Hematopoietic multipotent progenitor cell treated with erythropoietin and hydrocortisone succinate and interleukin-3 and kit ligand, for 17 days (in vitro differentiated cells): ENCODE measurements around the gene FSTL4.

Experiments used
- DNase-seq: peaks from one replicate; pipeline ENCODE4 v3.0.0-alpha.2; 2015; ENCODE audit warnings: low spot score

FSTL4 gene

DNA sequence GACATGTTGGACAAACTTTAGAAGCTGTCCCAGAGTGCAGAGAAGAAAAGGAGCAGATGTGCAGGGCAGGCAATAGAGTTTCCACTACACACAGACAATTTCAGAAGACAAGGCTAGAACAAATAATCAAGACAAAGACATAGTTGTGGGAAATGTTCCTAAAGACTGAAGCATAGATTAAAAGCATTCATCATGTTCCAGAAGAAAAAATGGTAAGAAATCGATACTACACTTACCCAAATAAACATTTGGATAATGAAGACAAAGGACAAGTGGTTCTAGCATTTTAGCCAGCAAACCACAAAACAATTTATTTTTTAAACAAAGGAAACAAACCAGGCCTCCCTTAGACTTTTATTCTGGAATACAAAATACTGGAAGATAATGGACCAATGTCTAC lies 97.9 kb downstream of the FSTL4 start:
- DNase-seq: no peak

DNA sequence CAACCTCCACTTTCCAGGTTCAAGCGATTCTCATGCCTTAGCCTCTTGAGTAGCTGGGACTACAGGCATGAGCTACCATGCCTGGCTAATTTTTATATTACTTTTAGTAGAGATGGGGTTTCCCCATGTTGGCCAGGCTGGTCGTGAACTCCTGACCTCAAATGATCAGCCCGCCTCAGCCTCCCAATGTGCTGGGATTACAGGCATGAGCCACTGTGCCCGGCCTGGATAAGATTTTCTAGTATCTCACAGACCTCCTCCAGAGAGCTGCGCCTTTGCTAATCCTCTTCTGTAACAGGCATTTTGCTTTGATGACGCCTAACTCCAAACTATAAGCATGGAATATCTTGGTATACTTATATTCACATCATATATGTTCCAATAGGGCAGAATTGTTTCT lies 99.4 kb downstream of the FSTL4 start:
- no peak for DNase-seq

DNA sequence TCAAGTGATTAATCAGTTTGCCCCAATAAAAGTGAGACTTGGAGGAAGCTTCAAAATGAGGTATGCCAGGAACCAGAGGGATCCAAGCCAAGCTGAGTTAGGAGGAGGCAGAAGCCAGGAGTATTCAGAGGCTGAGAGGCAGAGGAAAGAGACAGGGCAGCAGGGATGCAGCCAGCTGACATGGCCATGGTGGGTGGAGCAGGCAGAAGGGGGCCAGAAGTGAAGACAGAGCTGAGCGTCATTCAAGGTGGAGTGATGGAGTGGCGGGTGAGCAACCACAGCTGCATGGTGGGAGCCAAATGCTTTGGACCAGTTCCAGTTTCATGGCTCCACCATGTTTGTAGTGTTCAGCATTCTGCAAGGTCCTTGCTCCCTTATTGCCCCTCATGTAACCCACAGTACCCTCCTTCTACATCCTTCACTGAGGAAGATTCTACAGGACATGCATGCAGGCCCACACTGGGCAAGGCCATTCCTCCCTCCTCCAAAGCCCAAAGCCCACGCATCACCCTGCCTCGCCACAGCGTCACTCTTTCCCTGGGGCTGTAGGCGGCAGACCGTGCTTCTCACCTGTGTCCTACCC lies 100.6 kb downstream of the FSTL4 start:
- no peak for DNase-seq

DNA sequence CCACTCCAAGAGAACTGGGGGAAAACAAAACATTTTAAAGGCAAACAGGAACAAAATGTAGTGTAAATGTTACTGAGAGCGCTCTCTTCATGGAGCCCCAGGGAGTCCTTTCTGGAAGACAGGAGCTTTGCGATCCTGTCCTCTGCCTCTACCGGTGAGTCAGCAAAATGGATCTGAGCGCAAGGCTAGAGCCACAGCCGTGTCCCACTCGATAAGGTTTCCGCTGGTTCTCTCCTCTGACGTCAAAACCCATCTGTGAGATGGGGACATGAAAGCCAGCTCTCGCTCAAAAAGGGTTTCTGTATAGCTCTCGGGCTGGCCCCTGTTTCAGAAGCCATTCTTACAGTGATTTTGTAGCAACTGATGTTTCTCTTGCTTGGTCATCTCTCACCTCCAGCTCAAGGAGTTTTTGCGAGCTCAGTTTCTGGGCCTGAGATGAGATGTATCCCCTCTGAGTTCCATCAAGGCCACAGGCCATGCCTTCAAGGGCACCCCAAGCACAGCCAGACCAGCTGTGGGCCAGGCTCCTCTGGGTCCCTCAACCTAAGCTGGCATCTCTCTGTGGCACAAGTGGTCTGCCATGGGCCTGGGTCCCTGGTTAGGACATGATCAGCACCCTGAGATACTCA lies 101.6 kb downstream of the FSTL4 start:
- DNase-seq: no peak

DNA sequence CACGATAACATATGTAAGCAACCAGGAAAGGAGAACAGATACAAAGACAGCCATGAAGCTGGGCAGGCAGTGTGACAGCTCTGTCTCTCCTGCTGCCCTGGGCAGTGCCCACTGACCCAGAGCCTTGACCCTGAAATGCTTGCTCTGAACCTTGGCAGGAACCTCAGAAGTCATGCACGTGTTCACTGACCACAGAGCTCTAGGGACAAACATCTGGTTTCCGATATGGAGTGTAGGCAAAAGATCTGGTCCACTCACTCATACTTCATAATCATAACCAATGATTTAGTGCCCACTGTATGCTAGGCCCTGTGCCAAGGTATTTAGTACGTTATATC lies 102.6 kb downstream of the FSTL4 start:
- DNase-seq: no peak

DNA sequence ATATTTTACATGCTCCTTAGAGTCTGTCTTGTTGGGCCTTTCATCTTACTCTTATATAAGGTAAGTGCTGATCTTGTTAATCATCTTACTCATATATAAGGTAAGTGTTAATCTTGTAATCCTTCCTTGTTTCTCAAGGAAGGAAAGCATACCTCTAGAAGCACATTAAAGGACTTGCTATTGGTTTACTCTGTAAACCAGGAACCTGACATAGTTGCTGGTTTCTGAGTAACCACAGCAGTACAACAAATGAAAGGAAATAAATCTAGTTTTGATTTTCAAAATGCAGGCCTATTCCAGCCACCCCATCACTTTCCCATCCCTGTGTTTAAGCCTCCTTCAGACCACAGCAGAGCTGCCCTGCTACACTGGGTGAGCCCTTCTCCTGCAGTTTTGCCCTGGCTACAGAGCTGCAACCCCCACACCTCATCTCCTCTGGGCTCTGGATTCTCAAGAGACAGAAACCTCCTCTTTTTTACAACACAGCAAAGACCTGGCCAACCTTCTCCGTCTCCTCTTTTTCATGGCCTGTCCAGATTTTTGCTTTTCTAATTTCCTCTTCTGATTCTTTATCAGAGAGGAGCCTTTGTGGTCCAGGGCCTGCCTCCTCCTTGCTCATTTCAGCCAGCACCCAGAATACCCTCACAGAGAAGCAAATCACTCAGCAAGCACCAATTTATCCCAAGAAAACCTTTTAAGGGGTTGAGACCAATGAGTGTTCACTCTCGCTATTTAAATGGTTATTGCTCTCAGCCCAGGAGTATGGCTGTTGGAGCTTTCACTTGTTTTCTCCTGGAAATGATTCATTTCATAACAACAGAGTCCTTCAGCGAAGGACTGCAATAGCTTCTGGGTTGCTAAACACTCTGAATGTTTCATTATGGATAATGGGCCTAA lies 103.2 kb downstream of the FSTL4 start:
- no peak for DNase-seq

DNA sequence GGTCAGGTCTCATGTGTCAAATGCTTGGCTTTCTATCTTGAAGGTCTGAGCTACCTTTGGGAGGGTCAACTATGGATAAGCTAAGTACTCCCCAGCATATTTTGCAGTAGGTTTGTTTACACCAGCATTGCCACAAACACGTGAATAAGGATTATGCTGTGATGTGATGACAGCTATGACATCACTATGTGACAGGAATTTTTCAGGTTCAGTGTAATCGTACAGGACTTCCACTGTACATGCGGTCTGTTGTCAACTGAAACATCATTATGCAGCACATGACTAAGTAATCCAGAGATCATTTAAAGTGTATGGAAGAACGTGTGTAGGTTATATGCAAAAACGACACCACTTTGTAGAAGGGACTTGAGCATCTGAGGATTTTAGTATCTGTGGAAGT lies 104.0 kb downstream of the FSTL4 start:
- no peak for DNase-seq

DNA sequence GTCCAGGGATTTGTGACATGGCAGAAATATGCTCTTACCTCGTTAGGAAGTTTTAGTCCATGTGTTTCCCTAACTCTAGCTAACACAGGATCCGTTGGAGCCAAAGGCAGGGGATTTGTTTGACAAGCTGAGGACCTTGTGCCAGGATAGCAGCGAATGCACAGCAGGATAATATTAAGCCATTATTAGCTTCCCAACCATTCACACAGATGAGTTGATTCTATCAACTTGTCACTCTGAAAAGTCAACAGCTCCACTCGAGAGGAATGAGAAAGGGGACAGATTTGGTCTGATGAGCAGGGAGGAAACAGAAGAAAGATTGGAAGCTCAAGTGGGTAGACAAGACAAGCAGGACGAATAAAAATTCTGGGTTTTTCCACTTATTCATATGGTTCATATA lies 106.2 kb downstream of the FSTL4 start:
- no peak for DNase-seq

DNA sequence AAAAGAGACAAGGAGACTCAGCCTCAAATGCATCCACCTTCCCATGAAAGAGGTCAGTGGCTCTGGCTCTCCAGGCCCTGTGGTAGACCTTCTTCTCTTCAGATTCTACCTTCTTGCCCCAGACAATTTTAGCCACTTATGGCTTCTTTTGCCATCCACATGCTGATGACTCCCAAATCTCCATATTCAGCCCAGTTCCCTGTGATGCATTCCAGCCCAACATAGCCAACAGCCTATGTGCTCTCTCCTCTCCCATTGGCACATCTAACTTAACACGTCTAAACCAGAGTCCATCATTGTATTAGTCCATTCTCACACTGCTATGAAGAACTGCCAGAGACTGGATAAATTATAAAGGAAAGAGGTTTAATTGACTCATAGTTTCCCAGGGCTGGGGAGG lies 108.8 kb downstream of the FSTL4 start:
- DNase-seq: no peak

DNA sequence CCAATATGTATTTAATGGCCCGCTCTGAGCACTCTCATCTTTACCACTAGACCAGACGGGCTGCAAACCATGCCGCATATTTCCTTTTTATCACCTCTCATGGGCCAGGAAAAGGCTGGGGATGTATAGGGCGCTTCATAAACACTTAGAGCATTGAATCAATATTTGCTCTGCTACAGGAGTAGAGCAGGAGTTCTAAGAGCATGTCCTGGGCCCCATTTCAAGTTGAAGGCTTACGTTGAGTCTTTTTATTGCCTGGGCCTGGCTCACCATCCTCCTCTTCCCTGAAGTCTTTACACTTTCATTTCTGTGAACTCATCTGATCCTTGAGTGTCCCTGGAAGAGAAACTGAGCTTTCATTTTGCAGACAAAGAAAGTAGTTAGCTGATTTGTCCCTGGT lies 112.4 kb downstream of the FSTL4 start:
- DNase-seq: no peak

DNA sequence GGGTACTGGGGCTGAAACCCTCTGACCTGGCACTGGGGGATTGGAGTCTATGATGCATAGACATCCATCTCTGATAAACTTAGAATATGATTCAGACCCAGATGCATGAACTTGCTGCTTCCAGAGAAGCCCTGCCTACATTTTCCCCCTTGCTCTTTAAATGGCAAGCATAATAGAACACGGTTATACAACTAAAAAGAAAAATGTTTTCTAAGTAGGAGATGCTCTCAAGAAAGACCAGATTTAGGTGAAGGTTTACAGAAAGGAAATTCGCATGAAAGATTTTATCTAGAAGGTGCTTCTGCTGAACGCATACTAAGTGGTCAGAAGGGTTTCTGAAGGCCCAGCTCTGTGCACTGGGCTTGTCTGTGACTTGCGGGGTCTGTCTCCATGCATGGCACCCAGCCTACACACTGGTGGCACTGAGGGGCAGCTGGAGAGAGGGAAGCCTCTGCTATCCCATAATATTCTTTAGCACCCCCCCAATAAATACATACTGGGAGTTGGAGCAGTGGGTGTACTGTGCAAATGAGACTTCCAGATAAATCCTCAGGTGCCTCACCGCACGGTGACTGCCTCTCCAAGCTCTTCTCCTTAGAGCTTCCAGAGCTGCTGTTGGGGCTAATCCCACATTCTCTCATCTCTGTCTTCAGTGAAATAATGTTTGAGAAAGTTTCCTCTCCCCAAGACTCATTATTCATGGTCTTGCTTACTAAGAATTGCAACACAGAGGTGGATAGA lies 114.6 kb downstream of the FSTL4 start:
- DNase-seq: no peak

DNA sequence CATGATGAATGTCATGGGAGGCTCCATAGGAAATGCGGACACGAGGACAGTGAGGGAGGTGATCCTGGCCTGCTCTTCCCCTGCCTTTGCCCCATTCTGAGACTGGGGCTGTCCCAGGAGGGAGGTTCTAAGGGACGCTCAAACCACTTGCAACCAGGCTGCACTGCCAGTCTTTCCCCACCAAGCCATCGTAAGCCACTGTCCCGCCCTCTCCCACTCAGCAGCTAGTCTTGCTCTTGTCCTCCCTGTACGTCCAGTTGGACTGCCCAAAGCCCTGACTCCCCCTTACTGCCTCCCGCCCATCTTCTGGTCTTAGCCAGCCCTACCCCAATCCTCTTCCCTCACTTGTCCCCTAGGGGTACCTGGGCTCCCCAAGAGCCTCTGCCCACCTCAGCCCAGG lies 115.7 kb downstream of the FSTL4 start:
- DNase-seq: no peak

DNA sequence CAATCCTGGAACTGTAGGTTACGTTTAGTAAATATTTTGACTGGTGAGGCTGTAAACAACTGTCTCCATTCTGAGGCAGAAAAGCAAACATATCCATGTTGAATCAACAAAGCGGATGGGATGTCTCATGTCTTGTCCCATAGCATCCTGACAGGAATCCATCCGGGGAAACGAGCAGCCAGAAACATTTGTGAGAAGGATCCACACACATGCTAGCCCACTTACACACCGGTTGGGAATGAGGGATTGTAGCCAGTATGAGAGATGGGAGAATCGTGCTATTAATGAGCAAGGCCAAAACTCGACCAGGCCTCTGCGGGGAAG lies 117.5 kb downstream of the FSTL4 start:
- DNase-seq: no peak

DNA sequence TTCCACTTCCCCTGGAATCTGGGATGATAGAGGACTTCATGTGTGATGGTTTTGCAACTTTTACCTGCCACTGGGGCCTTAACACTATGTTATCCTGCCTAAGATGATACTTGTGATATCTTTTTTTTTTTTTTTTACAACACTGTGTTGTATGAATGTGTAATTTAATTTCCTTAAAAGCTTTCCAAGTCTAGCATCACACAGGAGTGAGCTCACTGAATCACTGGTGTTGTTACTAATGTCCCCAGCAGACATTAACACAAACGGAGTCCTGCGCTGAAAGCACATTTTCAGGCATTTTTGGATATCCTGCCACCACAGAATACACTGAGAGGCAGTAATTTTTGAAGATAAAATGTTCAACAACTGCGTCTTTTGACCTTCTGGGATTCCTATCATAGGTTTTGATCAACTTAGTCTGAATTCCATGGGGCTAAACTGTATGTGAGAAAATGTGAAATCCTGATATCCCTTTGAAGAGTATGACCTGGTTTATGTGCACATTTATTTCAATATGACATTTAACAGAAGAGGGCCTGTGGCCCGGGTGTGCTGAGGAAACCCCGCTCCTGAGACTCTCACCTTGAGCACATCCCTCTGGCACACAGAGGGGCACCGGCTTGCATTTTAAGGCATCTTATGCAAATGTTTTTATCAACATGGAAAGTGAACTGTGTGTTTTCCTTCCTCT lies 118.0 kb downstream of the FSTL4 start:
- no peak for DNase-seq

DNA sequence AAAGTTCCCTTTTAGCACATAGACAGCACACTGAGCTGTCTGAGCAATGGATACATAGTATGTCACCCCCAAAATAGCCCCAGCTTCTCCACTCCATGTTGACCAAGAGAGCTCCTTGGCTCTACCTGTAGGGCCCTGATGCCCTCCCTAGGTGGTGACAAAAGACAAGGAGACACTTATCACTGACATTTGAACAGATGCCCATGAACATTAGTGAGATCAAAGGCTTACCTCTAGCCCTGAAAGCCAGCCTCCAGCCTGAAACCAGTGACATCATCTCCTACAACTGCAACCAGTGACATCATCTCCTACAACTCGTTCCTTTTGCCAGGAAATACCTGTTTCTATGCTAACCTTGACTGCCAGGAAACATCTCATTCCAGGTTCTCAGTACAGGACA lies 122.7 kb downstream of the FSTL4 start:
- DNase-seq: no peak

DNA sequence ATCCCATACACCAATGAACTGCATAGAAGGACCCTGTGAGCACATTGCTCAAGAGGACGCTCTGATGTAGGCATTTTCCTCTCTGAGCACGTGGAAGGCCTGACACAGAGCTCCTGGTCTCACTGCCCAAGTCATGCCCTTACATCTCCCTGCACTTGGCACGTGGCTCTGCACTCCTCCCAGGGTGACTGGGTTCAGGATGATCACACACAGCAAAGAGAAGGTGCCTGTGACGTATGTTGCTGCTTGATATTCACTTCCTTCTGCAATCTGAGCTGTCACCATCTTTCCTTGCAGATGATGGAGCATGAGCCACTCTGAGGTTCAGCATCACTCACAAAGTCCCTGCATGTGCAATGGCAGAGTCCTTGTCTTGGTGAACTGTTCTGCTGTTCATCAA lies 125.2 kb downstream of the FSTL4 start:
- no peak for DNase-seq

DNA sequence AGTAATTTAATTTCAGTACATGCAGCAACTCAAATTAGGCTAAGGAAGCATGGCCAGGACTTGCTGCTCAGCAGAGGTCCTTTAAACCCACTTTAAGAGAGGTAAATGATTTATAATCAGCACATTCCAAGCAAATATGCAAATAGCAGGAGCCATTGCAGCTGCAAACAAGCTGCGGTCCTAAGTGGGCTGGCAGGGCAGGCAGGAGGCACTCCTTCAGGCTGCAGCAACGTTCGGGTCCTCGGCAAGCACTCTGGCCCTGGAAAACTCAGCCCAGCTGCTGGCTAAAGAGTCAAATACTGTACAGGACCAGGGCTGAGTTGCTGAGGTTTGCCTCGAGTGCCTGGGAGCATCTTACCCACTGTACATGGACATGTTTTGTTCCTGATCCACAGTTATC lies 126.9 kb downstream of the FSTL4 start:
- DNase-seq: no peak

DNA sequence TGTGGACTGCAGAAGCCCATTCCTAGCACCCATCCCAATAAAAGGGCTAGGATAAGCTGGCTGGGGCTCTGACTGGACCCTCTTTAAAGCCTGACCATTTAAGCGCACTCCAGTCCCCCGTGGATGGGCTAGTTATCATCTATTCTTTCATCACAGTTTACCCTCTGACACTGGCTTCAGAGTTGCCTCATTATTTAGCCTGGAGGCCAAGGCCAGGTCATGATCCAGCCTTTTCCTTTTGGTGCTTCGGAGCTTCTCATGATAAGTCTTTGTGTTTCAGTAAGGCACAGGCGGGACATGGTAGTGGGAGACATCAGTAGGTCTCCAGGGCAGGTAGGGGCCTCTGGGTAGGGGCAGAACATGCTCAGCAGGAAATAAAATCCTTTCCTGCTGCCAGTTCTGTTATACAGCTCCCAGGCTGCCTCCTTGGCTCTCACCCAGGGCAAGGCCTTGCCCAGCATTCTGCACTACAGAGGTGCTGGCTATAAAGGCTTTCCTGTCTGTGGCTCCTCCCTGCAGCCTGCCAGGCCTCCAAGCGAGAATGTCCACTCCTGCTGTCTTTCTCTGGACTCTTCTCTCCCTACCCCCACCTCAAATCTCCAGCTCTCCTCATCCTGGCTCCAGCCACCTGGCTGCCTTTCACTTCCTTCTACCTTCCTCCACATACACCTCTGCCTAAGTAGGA lies 128.8 kb downstream of the FSTL4 start:
- no peak for DNase-seq

DNA sequence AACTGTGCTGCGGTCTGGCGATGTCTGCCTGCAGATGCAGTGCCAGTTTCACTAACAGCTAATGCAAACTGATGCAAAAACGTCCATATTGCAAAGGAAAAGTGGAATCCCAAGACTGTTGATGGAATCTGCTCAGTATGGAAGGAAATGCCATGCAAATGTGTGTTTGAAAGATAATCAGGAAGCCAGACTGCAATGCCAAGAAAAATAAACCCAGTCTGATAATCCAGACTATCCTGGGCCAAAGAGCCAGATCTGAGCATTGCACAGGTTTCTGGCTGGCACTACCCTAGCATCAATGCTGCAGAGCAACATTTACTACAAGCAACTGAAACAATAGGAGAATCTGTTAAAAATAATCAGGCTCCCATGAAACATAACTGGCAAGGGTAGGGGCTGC lies 130.3 kb downstream of the FSTL4 start:
- DNase-seq: no peak

DNA sequence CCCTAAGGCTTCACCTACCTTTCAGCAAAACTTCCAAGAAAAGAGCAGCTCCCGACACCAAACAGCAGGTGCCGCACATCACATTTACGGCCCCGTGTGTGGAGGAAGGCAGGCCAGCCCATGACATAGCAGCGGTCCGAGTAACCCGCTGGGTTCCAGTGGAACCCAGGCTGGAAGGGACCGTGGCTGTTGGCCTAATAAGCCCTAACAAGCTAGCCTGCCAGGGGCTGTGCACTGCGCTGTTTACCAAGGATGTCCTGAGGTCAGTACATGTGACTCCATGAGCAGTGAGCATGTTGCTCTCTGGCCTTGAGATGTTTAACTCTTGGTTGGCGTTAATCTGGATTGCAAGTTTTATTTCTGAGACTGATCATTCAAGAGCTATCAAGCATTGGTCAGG lies 131.5 kb downstream of the FSTL4 start:
- no peak for DNase-seq

DNA sequence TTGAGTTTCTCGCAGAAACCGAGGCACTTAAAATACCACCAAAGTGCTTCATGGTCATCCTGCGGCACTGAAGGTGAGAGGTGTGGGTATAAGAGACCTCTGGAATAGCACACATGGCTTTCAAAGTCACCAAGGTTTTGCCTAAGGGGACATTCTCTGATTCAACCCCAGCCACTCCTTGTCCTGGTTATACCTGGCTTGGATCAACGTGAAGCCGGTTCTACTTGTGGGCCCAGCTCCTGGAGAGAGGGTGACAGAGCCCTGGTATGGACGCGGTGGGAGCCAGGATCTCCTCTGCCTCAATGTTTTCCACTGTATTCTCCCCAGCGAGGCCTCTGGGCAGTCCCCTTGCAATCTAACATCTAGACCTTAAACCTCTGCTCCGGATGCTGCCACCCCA lies 132.0 kb downstream of the FSTL4 start:
- DNase-seq: no peak
